HG03439 (cell line): ENCODE data around the gene TINAG.
"Not testable (repeated sequence)": the region's sequence is repeated elsewhere in the genome, so short reads cannot be mapped to it uniquely, and the experiment has no call there.

Experiments used
- ATAC-seq: cut with Tn5 transposase; IDR thresholded peaks from one replicate; pipeline ENCODE4 v1.9.1; 2021; ENCODE audit warnings: mild to moderate bottlenecking, moderate library complexity; ENCODE audit not compliant: unreplicated experiment

The TINAG gene

DNA sequence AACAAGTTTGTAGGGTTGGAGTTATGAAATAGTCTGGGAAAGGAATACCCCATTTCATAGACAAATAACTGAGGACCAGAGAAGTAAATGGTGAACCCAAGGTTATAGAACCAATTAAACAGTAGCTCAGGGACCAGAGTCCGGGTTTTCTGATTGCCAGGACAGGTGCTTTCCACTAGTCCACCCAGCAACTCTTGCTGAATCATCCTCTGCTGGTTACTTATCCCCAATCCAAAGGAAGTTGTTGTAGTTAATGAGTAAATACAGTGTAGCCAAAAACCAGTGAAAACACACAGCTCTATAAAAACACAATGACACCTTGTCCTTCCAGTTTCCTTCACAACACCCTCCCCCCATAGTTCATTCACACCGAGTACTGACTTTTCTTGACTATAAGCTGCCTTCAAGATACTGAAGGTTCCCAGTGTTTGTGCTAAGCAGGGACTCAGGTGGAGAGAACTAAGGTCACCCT is 766 bp upstream of the TINAG start:
- no peak for ATAC-seq

DNA sequence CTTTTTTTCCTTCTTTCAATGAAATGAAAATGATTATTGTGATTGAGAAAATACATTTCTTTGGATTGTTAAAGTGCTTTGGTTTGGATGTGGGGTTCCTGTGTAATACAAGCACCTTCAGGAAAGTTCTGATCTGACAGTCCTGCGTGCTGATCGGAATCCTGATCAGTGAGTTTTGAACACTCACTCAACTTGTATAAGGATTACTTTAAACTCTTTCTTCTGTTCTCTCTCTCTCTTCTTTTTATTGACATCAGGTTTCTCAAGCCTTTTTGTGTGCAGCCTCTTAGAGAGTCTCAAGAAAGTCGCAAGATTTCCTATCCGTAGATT is 710 bp downstream of the TINAG start:
- ATAC-seq, result no peak

DNA sequence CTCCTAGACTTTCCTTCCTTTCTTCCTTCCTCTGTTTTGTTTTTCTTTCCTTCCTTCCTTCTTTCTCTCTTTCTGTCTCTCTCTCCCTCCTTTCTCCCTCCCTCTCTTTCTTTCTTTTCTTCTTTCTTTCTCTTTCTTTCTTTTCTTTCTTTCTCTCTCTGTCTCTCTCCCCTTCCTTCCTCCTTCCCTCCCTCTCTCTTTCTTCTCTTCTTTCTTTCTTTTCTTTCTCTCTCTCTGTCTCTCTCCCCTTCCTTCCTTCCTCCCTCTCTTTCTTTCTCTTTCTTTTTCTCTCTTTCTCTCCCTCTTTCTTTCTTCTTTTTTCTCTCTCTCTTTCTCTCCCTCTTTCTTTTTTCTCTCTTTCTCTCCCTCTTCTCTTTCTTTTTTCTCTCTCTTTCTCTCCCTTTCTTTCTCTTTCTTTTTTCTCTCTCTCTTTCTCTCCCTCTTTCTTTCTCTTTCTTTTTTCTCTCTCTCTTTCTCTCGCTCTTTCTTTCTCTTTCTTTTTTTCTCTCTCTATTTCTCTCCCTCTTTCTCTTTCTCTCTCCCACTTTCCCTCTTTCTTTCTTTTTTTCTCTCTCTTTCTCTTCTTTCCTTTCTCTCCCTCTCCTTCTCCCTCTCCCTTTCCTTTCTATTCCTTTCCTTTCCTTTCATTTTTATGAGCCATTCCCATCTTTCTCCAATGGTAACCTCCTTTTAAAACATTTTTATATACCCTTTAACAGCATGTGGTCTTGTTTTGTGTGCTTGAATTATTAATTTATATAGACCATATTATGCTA is 2.3 kb downstream of the TINAG start:
- no peak for ATAC-seq

DNA sequence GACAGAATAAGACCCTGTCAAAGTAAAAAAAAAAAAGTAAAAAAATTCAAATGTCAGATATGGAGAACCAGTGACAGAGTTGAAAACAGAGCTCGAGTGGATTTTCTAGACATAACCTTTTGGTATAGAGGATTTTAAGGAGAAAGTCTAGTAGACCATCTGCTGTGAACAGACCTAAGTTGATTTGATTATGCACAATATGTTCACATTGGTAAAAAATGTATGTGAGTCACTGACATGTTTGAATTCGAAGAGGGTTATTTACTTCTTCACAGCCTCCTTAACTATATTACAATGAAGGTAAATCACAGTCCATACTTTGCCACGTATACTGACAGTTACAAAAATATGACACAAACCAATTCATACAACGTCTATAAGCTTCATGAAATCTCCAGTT is 7.4 kb downstream of the TINAG start:
- ATAC-seq, result no peak

DNA sequence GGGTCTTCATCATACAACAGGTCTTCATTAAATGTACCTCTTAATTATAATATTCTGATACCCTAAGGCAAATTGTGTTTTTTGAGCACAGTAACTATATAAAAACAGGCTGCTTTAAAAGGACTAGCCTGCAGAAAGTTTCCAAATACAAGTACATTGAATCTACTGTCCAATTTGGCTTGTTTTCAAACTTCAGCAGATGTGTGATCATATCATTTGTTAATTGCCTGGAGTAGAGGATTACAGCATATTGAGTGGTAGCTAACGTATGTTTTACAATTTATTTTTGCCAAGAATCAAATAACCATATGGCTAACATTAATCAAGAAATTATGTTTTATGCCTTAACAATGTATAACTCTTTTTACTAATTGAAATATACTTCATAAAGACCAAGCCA is 12.6 kb downstream of the TINAG start:
- no peak for ATAC-seq

DNA sequence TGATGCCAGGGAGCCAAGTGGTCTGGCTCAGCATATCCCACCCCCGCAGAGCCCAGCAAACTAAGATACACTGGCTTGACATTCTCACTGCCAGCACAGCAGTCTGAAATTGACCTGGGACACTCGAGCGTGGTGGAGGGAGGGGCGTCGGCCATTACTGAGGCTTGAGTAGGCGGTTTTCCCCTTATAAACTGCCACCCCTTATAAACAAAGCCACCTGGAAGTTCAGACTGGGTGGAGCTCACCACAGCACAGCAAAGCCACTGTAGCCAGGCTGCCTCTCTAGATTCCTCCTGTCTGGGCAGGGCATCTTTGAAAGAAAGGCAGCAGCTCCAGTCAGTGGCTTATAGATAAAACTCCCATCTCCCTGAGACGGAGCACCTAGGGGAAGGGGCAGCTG is 19.4 kb downstream of the TINAG start:
- ATAC-seq, result no peak

DNA sequence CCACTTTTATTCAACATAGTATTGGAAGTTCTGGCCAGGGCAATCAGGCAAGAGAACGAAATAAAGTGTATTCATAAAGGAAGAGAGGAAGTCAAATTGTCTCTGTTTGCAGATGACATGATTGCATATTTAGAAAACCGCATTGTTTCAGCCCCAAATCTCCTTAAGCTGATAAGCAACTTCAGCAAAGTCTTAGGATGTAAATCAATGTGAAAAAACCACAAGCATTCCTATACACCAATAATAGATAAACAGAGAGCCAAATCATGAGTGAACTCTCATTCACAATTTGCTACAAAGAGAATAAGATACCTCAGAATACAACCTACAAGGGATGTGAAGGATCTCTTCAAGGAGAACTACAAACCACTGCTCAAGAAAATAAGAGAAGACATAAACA is 23.3 kb downstream of the TINAG start:
- ATAC-seq, result not testable (repeated sequence)

DNA sequence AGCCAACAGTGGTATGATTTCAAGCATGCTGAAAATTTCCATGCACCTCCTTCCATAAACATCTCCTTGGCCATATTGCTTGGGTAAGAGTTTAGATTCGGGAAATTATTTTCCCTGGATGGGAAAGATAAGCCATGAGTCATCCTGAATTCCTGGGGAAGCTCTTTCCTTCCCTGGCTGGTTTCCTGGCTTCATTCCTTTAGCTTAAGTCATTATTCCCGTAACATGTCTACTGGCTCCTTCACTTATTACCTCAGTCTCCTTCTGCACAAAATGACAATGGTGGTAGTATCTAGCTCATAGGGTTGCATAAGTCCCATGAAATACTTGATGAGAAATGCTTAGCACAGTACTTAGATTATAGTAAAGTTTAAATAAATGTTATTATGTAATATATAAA is 27.6 kb downstream of the TINAG start:
- ATAC-seq, result no peak

DNA sequence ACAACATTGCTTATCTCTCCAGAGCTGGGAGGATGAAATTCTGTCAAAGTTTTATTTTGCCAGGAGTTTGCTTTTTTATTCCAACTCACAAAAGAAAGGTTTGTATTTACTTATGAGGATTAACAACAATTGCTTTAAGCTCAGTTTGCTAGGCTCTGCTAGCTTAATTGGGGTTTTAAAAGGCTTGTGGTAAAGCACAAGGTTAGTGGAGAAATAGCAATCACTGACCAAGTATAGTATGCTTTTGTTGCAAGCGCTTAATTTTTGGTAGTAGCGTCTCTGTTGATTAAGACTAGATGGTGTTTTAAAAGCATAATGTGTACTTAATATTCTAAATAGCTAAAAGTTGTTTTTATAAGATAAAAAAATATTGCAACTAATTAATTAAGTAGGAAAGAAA is 45.7 kb downstream of the TINAG start:
- no peak for ATAC-seq

DNA sequence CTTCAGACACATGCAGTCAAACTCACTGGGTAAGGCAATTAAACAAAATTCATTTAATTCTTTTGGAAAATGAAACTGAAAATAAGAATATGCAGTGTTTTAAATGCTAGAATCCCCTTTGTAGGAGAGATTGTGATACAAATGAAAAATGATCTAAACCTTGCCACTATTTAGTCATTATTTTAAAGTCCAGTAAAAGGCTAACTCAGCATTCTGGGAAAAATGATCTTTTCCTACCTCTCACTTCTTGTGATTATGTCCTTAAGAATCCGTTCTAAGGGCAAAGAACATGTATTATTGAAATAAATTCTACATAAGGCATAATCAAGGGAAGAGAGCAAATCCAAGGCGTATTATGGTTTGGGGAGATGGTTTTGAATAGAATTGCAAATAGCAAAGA is 46.4 kb downstream of the TINAG start:
- no peak for ATAC-seq

DNA sequence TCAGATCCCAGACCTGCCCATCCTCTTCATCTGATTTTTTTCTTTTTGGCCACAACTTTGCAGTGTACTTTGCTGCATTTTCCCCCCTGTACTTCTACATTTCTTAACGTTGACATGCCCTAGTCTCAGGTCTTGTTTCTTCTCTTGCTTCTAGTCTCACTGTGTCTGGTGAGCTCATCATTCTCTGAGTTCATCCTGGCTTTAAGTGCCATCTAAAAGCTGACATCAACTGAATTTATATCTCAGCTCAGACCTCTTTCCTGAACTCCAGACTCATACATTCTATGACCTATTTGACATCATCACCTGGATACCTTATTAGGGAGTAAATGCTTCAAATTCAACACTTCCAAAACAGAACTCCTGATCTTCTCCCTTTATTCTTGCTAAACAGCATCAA is 48.9 kb downstream of the TINAG start:
- ATAC-seq, result no peak

DNA sequence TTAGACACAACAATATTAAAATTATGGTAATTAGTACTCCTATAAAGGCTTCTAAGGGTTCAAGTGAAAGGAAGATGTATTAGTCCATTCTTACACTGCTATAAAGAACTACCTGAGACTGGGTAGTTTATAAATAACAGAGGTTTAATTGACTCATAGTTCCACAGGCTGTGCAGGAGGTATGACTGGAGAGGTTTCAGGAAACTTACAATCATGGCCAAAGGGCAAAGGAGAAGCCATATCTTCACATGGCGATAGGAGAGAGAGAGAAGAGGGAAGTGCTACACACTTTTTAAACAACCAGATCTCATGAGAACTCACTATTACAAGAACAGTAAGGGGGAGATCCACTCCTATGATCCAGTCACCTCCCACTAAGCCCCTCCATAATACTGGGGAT is 52.9 kb downstream of the TINAG start:
- no peak for ATAC-seq

DNA sequence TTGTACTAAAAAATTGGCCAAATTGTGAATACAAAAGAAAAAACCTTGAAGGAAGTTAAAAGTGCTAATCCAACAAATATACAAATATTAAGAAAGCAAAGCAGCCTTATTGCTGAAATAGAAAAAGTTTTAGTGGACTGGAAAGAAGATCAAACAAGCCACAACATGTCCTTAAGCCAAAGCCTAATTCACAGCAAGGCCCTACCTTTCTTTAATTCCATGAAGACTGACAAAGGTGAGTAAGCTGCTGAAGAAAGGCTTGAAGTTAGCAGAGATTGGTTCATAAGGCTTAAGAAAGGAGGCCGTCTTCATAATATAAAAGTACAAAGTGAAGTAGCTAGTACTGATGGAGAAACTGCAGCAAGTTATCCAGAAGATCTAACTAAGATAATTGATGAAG is 53.5 kb downstream of the TINAG start:
- ATAC-seq, result no peak

DNA sequence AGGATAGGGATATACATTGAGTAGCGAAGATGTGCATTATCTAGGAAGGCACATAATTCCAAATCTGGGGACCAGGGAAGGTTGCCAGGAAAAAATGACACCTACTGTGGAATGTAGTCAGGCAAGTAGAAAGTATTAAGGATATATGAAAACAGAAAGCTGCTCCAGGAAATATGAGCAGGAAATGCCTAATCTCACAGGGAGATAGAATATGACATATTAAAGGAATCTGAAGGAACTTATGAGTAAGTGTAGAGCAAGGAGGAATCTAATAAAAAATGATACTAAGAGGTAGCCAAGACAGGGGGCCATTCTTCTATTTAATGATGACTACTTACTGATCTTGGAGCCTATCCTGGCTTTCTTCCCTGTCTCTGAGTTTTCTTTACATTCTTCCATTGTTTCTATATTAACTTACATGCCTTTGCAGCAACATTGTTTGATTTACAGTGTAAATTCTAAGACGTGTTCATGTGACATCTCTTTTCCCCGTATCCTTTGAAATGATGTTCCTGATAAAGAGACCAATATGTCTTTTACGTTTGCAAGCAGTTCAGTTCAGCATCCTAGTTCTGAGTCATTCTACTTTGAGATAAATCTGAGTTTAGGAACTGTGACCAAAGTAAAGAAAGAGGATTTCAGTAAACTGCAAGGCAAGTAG is 58.6 kb downstream of the TINAG start:
- ATAC-seq, result no peak

DNA sequence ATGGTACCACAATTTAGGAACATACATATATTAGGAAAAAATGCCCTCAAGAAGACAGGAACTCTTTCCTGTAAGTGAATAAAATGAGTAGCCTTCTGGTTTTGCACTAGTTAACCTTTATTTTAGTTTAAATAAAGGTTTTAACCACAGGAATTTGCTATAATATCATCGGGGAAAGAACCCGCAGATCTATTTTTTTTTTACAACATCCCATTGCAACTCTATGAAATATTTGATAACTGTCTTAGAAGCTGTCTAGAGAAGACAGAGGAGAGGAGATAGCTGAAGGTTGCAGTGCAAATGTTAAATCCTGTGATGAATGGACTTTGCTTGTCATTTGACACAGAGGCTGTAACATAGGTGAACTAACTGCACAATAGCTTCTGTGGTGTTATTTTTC is 69.5 kb downstream of the TINAG start:
- ATAC-seq, result no peak

DNA sequence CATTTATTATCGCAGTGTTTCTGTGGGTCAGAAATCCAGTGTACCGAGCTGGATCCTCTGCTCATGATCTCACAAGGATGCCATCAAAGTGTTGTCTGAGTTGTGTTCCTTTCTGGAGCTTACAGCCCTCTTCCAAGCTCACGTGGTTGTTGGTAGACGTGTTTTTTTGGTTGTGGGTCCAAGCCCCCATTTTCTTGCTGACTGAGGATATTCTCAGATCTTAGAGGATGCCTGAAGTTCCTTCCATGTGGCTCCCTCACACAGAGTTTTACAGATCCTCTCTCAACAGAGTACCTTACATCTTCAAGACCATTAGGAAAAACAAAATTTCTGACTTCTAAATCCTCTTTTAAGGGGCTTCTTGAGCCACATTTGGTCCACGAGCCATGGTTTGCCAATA is 78.1 kb downstream of the TINAG start:
- ATAC-seq, result no peak

DNA sequence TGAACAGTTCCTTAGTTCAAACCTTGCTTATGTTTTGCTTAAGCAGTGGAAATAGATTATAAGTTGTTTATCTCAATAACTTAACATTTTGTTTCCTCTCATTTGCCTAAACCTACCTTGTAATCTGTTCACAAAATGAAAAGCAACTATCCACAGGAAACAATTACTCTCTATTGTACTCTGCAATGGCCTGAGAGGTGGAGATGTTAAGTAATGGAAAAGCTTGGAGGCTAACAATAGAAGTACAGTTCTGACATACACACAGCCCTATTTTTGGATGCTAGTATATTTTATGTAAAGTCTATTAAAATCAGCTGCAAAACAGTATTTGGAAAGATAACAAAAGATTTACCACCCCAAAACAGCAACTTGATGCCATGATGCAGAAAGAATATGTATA is 82.1 kb downstream of the TINAG start:
- no peak for ATAC-seq

DNA sequence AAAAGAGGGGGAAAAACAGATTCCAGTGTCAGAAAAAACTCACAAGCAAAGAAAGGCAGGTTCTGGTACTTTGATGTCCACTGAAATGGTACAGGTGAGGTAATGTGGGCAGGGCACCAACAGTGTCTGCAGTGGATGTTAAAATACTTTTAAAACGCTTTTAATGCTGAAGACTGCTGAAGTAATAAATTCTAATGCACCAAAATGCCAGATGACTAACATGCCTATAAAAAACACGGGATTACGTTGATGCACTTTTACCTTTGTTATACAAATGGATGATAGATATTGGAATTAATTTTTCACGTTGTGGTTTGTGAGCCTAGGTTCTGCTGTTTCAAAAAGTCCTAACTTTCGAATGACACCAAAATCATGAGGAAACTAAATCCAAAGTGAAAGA is 83.3 kb downstream of the TINAG start:
- no peak for ATAC-seq

DNA sequence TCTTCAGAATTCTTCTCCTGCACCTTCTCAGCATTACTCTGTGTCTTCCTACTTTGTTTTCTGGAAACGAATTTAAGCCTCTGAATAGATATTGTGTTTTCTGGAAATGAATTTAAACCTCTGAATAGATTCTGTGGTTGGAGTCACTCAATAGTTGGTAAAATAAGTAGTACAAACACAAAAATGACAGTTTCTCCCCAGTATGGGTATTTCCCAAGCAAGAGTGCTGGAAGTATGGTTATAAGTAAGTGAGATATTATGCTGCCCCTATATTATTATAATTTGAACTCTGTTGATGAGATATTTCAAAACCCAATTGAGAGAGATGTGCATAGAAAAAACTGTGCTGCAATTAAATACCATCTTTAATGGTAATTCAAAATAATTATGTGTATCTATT is 94.9 kb downstream of the TINAG start:
- ATAC-seq, result no peak

DNA sequence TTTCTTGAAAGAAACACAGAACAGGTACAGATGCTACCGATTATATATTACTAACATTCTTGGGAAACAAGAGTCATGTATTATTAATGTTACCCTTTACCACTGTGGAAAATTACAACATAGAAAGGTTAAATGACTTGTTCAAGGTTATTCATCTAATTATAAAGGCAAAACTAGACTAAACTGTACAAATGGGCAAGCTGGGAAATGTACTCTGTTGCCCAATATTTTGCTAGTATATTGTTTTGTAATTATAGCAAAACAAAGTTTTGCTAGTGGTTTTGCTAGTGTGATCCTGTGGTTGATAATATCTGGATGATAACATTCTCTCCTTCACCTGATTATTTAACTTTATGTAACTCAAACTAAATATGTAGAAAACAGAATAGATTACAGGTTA is 96.5 kb downstream of the TINAG start:
- ATAC-seq, result no peak

DNA sequence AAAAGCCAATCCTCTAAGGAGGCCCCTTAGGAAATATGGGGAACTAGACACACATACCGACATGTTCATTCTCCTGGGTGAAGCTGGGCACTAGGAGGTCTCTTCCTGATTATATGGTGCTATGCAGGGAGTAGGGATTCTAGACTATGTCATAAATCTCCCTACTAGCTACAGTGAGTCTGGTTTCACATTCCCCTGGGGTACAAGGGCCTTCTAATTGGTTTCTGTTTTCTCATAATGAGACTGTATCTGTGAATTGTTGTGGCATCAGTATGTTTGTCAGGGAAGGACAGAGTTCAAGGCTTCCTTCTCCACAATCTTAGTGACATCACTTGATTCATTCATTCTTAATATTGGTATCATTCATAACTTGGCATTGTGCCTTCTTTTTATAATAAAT is 103.5 kb downstream of the TINAG start:
- no peak for ATAC-seq

DNA sequence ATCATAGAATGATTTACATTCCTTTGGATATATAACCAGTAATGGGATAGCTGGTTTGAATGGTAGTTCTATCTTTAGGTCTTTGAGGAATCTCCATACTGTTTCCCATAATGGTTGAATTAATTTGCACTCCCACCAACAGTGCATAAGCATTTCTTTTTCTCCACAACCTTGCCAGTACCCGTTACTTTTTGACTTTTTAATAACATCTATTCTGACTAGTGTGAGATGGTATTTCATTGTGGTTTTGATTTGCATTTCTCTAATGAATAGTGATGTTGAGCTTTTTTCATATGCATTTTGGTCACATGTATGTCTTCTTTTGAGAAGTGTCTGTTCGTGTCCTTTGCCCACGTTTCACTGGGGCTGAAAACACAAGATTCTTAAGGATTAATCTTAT is 107.3 kb downstream of the TINAG start:
- ATAC-seq, result no peak

DNA sequence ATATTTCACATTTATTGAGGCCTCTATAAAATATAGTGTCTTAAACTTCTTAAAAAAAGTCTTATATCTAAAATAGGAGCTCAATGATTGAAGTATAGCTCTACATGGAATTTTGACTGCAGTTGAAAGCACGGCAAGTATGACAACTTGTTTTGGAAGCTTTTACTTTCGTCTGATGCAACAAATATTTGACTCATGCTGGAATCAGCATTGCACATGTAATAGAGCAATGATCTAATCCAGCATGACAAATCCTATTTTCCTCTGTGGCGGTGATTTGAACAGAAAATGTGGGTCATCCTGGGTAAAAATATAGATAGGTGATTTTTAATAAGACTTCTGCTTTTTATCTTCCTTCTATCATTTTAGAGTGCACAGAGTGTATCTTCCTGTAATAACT is 111.6 kb downstream of the TINAG start:
- ATAC-seq, result no peak
